Esophagus (tissue), 2 donors: ENCODE data around the gene DPP6. TPM values are rescaled to one million over a fixed set of nuclear protein-coding genes. Genes with fewer than 3 reads are reported as not detected.

Experiments used
- H3K27ac ChIP-seq, 2 donors: one replicate each; pipeline ENCODE4 v1.5.1; 2013; ENCODE audit warnings: low read depth in 2 of 2, mild to moderate bottlenecking in 2 of 2, inconsistent platforms in 1 of 2, low read length in 1 of 2, moderate library complexity in 1 of 2
- H3K27me3 ChIP-seq, 2 donors: one replicate each; pipeline ENCODE4 v1.6.1; 2013; ENCODE audit warnings: low read length in 2 of 2, control low read depth in 1 of 2, mild to moderate bottlenecking in 1 of 2; ENCODE audit not compliant: insufficient read depth in 2 of 2, control insufficient read depth in 1 of 2
- H3K36me3 ChIP-seq, 2 donors: one replicate each; pipeline ENCODE4 v1.6.1; 2013; ENCODE audit warnings: low read length in 1 of 2; ENCODE audit not compliant: control insufficient read depth in 2 of 2, insufficient read depth in 2 of 2
- H3K4me1 ChIP-seq, 2 donors: one replicate each; pipeline ENCODE4 v1.6.1; 2013; ENCODE audit warnings: low read length in 1 of 2; ENCODE audit not compliant: control insufficient read depth in 2 of 2, insufficient read depth in 2 of 2
- H3K4me3 ChIP-seq, 2 donors: one replicate each; pipeline ENCODE4 v1.5.1; 2013; ENCODE audit warnings: low read length in 2 of 2, mild to moderate bottlenecking in 2 of 2, low read depth in 1 of 2, moderate library complexity in 1 of 2
- H3K9me3 ChIP-seq, 2 donors: one replicate each; pipeline ENCODE4 v1.6.1; 2013; ENCODE audit warnings: mild to moderate bottlenecking in 2 of 2, low read depth in 1 of 2, low read length in 1 of 2, moderate library complexity in 1 of 2; ENCODE audit not compliant: control insufficient read depth in 2 of 2, insufficient read depth in 1 of 2
- WGBS, 2 donors: extraction: QIAGEN DNeasy Blood & Tissue Kit; methylation state at CpG; one replicate each; pipeline ENCODE4 v1.1.7; 2013; 5-methylcytosine and 5-hydroxymethylcytosine counted together
- polyA plus RNA-seq, 2 donors: library from polyadenylated mRNA; stranded (reverse); fragments of 200-250 nt; gene quantifications; one replicate each; pipeline ENCODE4 v1.2.3, GENCODE V29; 2013
- donor health status: healthy with polysubstance abuse.
- donor health status: Bipolar disorder and iron deficiency.

DPP6 gene
- polyA plus RNA-seq, 2 donors, result 0.24 to 0.60 TPM

DNA sequence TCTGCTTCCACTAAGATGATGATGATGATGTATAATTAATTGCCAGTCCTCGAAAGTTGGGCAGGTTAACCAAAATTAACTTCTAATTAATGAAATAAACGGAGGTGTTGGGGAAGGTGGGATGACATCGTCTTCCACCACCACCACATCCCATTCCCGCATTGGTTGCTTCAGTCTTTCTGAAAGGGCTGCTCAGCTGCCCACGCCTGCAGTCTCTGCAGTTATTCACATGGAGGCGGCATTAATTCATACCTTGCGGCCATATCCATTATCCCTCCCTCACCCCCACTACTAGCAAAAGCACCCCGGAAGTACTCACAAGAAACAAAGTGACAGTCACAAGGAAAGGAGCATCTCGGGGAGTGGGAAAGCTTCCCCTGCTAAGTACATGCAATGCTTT, 387.9 kb downstream of the DPP6 start:
- Histone ChIP-seq H3K27me3 (no peaks in the 10 kb centered on the region), H3K27ac (no peak overlapping the region), H3K4me3 (no peak overlapping the region), H3K4me1 (no peaks in the 10 kb centered on the region), H3K36me3 (no peaks in the 10 kb centered on the region), H3K9me3 (peaks cover 2 to 8% of the 10 kb centered on the region in 2 donors)
- 84 to 90% methylated on average over 9 of the region's 9 CpGs for WGBS, 2 donors

DNA sequence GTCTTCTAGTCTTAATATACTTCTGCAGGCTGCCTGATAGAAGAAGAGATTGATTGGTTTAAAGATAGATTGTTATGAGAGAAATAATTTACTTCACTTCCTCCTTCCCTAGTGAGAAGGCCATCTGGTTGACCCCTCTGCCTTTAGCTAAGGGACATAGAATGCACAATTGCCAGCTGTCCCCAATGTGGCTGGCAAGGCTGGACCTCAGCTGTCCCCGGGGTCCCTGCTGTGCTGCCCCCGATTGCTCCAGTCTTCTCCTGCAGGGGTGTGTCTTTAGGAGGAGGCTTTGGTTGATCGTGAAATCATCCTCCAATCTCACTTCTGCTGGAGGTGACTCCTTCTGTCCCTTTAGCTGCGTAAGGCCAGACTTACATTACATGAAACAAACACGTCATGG, 388.5 kb downstream of the DPP6 start:
- Histone ChIP-seq H3K27me3 (no peaks in the 10 kb centered on the region), H3K9me3 (peaks cover 2 to 8% of the 10 kb centered on the region in 2 donors), H3K27ac (no peak overlapping the region), H3K4me3 (no peak overlapping the region), H3K36me3 (no peaks in the 10 kb centered on the region), H3K4me1 (no peaks in the 10 kb centered on the region)
- WGBS, 2 donors, result 71 to 83% methylated on average over 5 of the region's 5 CpGs

DNA sequence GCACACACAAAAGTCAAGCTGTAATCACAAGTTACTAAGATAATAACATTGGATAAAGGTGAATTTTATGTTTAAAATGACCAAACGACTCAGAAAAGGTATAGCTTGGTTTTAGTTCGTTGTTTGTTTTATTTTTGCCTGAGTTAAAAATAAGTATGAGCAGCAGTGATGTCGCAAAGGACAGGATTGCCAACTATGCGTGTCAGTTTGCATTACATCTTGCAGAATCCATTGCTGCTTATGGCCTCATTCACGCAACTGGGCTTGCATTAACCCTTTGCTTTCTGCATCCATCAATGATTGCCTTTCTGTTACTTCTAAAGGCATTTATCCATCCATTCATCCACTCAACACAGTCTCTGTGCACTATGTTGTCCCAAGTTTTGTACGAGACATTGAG, 389.6 kb downstream of the DPP6 start:
- H3K4me3 ChIP-seq, result no peak overlapping the region
- no peaks in the 10 kb centered on the region for H3K27me3 ChIP-seq
- H3K36me3 ChIP-seq, result no peaks in the 10 kb centered on the region
- 50 to 51% methylated on average over 6 of the region's 6 CpGs for WGBS, 2 donors
- no peak overlapping the region for H3K27ac ChIP-seq
- no peaks in the 10 kb centered on the region for H3K4me1 ChIP-seq
- peaks cover 4% of the 10 kb centered on the region in 2 donors for H3K9me3 ChIP-seq

DNA sequence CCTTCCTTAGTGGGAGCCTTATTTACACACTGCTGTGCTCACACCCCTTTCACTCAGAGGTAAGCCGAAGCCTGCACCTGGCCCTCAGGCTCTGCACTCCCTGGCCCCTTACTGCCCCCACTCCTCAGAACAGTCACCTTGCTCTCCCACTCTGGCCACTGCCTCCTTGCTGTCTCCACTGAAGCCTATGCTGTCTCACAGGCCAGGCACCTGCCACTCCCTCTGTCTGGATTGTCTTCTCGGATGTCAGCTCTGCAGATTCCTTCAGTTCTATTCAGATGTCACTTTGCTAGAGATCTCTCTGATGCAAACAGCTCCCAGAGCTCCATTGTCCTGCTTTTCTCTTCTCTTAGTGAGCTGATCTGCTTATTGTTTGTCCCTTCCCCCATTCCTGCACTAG, 390.7 kb downstream of the DPP6 start:
- H3K9me3 ChIP-seq, result peaks cover 2 to 4% of the 10 kb centered on the region in 2 donors
- H3K27me3 ChIP-seq, result no peaks in the 10 kb centered on the region
- no peak overlapping the region for H3K4me3 ChIP-seq
- H3K27ac ChIP-seq, result no peak overlapping the region
- H3K36me3 ChIP-seq, result no peaks in the 10 kb centered on the region
- H3K4me1 ChIP-seq, result no peaks in the 10 kb centered on the region
- WGBS, 2 donors, result 36 to 51% methylated on average over 2 of the region's 2 CpGs

DNA sequence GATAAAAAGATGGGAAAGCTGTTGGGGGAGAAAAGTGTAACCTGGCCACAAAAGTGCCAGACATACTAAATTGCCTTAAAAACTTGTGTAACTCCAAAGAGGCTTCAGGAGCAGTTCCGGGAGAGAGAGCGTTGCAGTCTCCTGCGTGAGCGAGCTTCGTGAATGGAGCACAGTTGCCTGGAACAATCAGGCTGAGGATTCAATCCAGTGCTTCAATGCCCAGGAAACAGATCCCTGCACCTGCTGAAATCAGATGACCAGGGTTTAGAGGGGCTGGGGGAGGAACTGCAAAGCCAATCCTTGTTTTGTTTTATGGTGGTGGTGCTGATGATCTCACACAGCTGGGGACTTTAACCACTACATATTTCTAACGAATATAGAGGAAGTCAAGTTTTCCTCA, 398.3 kb downstream of the DPP6 start:
- WGBS, 2 donors, result 75 to 77% methylated on average over 6 of the region's 6 CpGs
- H3K4me1 ChIP-seq, result no peaks in the 10 kb centered on the region
- no peak overlapping the region for H3K27ac ChIP-seq
- peaks cover 6 to 12% of the 10 kb centered on the region in 2 donors for H3K9me3 ChIP-seq
- no peaks in the 10 kb centered on the region for H3K27me3 ChIP-seq
- no peak overlapping the region for H3K4me3 ChIP-seq
- no peaks in the 10 kb centered on the region for H3K36me3 ChIP-seq

DNA sequence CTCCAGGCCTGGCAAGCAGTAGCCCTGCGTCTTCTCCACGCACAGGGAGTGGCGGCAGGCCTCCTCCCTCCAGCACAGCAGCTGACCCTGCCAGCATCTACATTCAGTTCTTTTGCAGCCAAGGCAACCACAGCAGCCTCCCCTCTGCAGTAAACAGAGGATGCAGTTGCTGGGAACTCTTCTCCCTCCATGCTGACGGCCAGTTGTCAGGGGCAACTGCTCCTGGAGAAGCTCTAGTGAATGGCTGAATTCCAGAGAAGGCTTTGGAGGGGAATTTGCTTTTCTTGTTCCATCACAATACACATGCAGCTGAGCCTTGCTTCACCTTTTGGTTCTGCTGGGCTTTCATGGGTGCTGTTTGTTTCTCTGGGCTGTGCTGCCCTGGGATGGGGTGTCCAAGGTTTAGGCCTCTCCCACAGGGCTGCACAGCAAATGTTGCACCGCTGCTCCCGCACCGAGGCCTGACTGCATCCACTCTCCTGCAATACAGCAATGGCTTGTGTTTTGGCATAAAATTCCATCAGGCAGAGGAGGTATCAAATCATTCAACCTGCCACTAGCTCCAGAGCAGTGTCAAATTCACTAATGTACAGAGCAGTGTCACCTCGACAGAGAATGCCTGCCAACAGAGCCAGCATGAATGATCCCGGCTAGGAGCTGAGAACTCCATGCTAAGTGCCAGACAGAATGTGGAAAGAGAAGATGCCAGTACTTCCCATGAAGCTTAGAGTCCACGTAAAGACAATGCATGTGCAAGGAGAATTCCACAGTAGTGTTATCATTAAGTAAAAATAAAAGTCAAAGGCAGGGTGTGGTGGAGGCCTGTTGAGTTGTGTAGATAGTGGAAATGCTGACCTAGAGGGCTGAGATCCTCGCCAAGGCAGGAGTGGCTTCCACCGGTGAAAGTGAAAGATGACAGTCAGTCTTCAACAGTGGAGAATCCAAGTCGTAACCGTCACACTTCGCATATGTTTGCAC, 399.6 kb downstream of the DPP6 start:
- WGBS, 2 donors, result 78 to 81% methylated on average over 15 of the region's 15 CpGs
- Histone ChIP-seq H3K4me1 (no peaks in the 10 kb centered on the region), H3K36me3 (no peaks in the 10 kb centered on the region), H3K27ac (no peak overlapping the region), H3K27me3 (no peaks in the 10 kb centered on the region), H3K9me3 (peaks cover 6 to 14% of the 10 kb centered on the region in 2 donors), H3K4me3 (no peak overlapping the region)

DNA sequence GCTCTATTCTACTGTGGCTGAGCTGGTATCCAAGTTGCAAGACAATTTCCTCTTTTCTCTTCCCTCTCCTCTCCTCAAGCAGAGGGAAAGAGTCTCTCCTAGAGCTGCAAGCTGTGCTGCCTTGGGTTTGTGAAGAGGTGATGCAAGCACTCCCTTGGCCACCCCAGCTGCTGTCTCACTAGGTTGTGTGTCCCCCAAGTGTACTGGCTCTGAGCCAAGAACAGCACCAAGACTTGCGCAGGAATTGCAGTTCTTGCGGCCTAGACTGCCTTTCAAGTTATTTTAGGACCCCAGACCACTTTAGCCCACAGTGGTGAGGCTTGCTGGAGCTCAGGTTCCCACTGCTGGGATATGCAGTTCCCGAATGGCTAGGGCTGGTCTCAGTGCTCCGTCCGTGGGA, 411.6 kb downstream of the DPP6 start:
- WGBS, 2 donors, result 90 to 91% methylated on average over 5 of the region's 5 CpGs
- no peaks in the 10 kb centered on the region for H3K36me3 ChIP-seq
- H3K4me1 ChIP-seq, result no peaks in the 10 kb centered on the region
- H3K9me3 ChIP-seq, result peaks cover 0 to 2% of the 10 kb centered on the region in 2 donors
- no peak overlapping the region for H3K4me3 ChIP-seq
- H3K27me3 ChIP-seq, result no peaks in the 10 kb centered on the region
- H3K27ac ChIP-seq, result no peak overlapping the region

DNA sequence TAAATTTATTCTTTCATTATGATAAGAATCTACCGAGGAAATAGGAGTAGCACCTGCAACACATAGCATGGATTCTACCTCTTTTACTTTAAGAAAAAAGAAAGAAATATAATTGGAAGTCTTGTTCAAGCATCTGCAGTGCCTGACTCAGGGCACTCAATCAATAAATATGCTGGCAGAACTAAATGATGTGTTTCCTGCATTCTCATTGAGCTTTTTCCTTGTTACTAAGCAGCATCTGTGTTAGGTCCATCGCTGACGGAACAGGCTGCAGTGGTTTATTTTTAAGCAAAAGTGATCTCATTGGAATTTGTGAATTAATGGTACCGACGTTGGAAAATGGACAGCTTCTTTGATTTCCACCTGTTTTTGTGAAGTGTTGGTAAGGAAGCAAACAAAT, 417.5 kb downstream of the DPP6 start:
- no peaks in the 10 kb centered on the region for H3K9me3 ChIP-seq
- H3K27me3 ChIP-seq, result no peaks in the 10 kb centered on the region

DNA sequence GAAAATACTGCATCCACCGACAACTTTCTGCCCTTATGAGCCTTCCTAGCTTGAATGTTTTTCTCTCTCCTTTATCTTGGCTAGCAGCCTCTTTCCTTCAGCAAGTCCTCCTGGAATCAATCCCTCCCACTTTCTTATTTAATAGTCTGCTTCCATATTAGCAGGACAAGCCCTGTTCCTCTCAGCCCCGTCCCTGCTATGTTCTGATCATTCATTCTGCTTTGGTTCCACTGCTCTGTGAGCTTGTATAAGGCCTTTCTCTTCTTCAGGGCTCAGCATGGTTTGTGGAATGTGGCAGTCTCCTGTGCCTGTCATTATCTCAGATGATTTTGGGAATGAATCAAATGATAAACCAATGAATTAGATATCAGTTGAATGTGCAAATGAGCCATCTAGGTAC, 420.1 kb downstream of the DPP6 start:
- Histone ChIP-seq H3K9me3 (no peaks in the 10 kb centered on the region), H3K4me3 (no peak overlapping the region), H3K27ac (no peak overlapping the region), H3K4me1 (no peaks in the 10 kb centered on the region), H3K36me3 (no peaks in the 10 kb centered on the region), H3K27me3 (no peaks in the 10 kb centered on the region)
- 51 to 56% methylated on average over 2 of the region's 2 CpGs for WGBS, 2 donors

More for the DNA sequence above, 417.5 kb downstream of the DPP6 start:
- Histone ChIP-seq H3K4me3 (no peak overlapping the region), H3K36me3 (no peaks in the 10 kb centered on the region), H3K27ac (no peak overlapping the region), H3K4me1 (no peaks in the 10 kb centered on the region)
- 76% methylated on average over 5 of the region's 5 CpGs for WGBS, 2 donors

DNA sequence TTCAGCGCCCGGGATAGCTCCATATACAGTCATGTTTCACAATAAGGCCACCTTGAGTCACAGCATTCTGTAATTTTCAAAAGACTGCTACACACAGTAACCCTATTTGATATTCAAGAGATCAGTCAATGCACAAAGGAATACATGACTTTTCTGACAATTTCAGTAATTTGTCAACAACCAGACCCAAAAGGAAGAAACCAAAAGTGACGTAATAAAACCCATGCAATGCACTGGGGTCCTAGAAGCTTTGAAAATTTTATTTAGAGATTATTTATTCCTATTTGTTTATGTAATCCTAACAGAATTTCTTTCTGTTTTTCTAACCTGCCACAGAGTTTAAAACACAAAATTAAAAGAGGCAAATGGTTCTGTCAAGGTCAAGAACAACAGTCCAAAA, 421.2 kb downstream of the DPP6 start:
- Histone ChIP-seq H3K4me1 (no peaks in the 10 kb centered on the region), H3K4me3 (no peak overlapping the region), H3K27me3 (no peaks in the 10 kb centered on the region), H3K27ac (no peak overlapping the region), H3K9me3 (no peaks in the 10 kb centered on the region), H3K36me3 (no peaks in the 10 kb centered on the region)
- 78 to 90% methylated on average over 3 of the region's 3 CpGs for WGBS, 2 donors
